ENCODE data around the gene UBE2K.

The UBE2K gene

DNA sequence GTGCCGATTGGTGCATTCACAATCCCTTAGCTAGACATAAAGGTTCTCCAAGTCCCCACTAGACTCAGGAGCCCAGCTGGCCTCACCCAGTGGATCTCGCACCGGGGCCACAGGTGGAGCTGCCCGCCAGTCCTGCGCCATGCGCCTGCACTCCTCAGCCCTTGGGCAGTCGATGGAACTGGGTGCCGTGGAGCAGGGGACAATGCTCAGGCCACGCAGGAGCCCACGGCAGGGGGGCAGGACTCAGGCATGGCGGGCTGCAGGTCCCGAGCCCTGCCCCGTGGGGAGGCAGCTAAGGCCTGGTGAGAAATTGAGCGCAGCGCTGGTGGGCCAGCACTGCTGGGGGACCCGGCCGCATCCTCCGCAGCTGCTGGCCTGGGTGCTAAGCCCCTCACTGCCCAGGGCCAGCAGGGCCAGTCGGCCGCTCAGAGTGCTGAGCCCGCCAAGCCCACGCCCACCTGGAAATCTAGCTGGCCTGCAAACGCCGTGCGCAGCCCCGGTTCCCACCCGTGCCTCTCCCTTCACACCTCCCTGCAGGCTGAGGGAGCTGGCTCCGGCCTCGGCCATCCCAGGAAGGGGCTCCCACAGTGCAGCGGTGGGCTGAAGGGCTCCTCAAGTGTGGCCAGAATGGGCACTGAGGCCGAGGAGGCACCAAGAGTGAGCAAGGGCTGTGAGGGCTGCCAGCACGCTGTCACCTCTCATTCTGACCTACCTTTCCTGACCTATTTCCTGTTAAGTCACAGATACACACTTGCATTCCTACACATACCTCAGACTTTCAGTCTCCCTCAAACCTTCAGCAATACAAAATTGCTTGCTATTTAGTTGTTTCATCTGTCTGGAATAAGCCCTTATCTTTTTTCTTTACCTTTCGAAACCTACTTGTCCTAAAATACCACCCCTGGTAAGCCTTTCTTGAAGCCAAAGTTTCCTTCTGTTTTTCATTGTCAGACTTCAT lies 20.7 kb downstream of the UBE2K start:
- CTCF ChIA-PET, result no interaction called here
- Histone ChIP-seq H3K36me3 (ENCODE audit: control insufficient read depth in 2 of 2, insufficient read depth in 1 of 2, low read length in 2 of 2) (peaks cover 0 to 20% of the 10 kb centered on the region in 2 experiments; a peak in 2 of 3 replicates), H3K27ac (ENCODE audit: extremely low read depth, low read depth, low read length) (no peak overlapping the region)

DNA sequence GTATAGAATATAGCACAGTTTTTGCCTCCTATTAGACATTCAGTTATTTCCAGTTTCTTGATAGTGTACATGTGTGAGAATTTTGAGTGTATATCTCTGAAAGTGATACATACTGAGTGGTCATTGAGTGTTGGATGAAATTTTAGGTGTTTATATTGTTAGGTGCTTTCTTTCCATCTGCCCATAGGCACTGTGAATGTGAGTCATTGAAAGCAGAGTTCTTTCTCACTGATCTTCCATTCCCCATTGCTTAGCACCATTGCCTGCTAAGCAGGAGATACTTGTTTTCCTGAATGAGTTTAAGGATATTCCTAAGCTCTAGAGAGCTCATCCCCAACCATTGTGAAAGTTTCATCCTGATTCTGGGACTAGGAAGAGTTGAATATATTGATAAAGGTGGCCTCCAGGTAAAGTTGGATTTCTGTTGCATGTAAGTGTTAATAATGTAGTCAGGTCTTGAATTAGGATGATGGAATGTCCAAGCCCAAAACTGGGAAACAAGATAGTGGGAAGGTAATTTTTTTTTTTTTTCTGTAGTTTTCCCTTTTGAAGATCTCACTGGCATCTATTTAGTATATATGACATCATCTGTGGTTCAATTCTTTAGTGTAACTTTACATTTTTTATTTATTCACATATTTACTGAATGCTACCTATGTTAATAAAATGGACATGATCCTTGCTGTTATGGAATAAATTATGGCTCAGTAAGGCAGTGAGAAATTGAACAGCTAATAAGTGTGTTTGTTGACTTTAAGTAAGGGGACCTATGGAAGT lies 22.1 kb downstream of the UBE2K start:
- Histone ChIP-seq H3K36me3 (ENCODE audit: control insufficient read depth in 2 of 2, insufficient read depth in 1 of 2, low read length in 2 of 2) (peaks cover 0 to 20% of the 10 kb centered on the region in 2 experiments; a peak in 2 of 3 replicates), H3K9me3 (ENCODE audit: control insufficient read depth, insufficient read depth, low read depth, low read length) (no peaks in the 10 kb centered on the region), H3K27ac (ENCODE audit: extremely low read depth, low read depth, low read length) (no peak overlapping the region), H3K4me3 (ENCODE audit: low read depth, low read length) (no peak overlapping the region), H3K4me1 (ENCODE audit: control insufficient read depth, insufficient read depth, low read length) (no peaks in the 10 kb centered on the region)
- CTCF ChIA-PET, result no interaction called here
- TF ChIP-seq, protein P1, sequence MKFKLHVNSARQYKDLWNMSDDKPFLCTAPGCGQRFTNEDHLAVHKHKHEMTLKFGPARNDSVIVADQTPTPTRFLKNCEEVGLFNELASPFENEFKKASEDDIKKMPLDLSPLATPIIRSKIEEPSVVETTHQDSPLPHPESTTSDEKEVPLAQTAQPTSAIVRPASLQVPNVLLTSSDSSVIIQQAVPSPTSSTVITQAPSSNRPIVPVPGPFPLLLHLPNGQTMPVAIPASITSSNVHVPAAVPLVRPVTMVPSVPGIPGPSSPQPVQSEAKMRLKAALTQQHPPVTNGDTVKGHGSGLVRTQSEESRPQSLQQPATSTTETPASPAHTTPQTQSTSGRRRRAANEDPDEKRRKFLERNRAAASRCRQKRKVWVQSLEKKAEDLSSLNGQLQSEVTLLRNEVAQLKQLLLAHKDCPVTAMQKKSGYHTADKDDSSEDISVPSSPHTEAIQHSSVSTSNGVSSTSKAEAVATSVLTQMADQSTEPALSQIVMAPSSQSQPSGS (tag by site-specific recombination; IDR thresholded peaks at IDR 0.05; ENCODE audit: low read depth), result peak; percentile 67; the same call in 1 of the 2 replicates
- TF ChIP-seq ZFP37 (tag by site-specific recombination; IDR thresholded peaks at IDR 0.05), result no peak
- TF ChIP-seq, protein P2, sequence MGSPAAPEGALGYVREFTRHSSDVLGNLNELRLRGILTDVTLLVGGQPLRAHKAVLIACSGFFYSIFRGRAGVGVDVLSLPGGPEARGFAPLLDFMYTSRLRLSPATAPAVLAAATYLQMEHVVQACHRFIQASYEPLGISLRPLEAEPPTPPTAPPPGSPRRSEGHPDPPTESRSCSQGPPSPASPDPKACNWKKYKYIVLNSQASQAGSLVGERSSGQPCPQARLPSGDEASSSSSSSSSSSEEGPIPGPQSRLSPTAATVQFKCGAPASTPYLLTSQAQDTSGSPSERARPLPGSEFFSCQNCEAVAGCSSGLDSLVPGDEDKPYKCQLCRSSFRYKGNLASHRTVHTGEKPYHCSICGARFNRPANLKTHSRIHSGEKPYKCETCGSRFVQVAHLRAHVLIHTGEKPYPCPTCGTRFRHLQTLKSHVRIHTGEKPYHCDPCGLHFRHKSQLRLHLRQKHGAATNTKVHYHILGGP (tag by site-specific recombination; IDR thresholded peaks at IDR 0.05), result no peak
- TF ChIP-seq, protein P3, sequence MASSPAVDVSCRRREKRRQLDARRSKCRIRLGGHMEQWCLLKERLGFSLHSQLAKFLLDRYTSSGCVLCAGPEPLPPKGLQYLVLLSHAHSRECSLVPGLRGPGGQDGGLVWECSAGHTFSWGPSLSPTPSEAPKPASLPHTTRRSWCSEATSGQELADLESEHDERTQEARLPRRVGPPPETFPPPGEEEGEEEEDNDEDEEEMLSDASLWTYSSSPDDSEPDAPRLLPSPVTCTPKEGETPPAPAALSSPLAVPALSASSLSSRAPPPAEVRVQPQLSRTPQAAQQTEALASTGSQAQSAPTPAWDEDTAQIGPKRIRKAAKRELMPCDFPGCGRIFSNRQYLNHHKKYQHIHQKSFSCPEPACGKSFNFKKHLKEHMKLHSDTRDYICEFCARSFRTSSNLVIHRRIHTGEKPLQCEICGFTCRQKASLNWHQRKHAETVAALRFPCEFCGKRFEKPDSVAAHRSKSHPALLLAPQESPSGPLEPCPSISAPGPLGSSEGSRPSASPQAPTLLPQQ (tag by site-specific recombination; IDR thresholded peaks at IDR 0.05), result no peak
- TF ChIP-seq OVOL3 (tag by site-specific recombination; IDR thresholded peaks at IDR 0.05), result no peak
- no peak for TF ChIP-seq ZNF549 (tag by site-specific recombination; IDR thresholded peaks at IDR 0.05)
- no peak for TF ChIP-seq GLI2 (tag by site-specific recombination; IDR thresholded peaks at IDR 0.05; ENCODE audit: borderline replicate concordance, low read depth)
- TF ChIP-seq PRDM1 (tag by site-specific recombination; IDR thresholded peaks at IDR 0.05), result 0 out of 2 replicates have a peak, but pooled peaks have one; percentile 9
- TF ChIP-seq BCL11B (tag by site-specific recombination; IDR thresholded peaks at IDR 0.05; ENCODE audit: low read depth), result no peak
- TF ChIP-seq ZNF274 (IDR thresholded peaks at IDR 0.05; ENCODE audit: low read length), result no peak
- TF ChIP-seq ZNF274 (tag by site-specific recombination; IDR thresholded peaks at IDR 0.05; ENCODE audit: borderline replicate concordance), result no peak
- POLR2A ChIA-PET, result no interaction called here

More for the DNA sequence above, 20.7 kb downstream of the UBE2K start:
- TF ChIP-seq ZNF202 (tag by site-specific recombination; IDR thresholded peaks at IDR 0.05; ENCODE audit: borderline replicate concordance) (peak; percentile 48; the same call in 1 of the 2 replicates), ZEB2 (tag by site-specific recombination; IDR thresholded peaks at IDR 0.05) (no peak), ZNF350 (tag by site-specific recombination; IDR thresholded peaks at IDR 0.05) (no peak), ZNF600 (tag by site-specific recombination; IDR thresholded peaks at IDR 0.05) (0 out of 2 replicates have a peak, but pooled peaks have one; percentile 31)
- TF ChIP-seq, protein P4, sequence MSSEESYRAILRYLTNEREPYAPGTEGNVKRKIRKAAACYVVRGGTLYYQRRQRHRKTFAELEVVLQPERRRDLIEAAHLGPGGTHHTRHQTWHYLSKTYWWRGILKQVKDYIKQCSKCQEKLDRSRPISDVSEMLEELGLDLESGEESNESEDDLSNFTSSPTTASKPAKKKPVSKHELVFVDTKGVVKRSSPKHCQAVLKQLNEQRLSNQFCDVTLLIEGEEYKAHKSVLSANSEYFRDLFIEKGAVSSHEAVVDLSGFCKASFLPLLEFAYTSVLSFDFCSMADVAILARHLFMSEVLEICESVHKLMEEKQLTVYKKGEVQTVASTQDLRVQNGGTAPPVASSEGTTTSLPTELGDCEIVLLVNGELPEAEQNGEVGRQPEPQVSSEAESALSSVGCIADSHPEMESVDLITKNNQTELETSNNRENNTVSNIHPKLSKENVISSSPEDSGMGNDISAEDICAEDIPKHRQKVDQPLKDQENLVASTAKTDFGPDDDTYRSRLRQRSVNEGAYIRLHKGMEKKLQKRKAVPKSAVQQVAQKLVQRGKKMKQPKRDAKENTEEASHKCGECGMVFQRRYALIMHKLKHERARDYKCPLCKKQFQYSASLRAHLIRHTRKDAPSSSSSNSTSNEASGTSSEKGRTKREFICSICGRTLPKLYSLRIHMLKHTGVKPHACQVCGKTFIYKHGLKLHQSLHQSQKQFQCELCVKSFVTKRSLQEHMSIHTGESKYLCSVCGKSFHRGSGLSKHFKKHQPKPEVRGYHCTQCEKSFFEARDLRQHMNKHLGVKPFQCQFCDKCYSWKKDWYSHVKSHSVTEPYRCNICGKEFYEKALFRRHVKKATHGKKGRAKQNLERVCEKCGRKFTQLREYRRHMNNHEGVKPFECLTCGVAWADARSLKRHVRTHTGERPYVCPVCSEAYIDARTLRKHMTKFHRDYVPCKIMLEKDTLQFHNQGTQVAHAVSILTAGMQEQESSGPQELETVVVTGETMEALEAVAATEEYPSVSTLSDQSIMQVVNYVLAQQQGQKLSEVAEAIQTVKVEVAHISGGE (tag by site-specific recombination; conservative IDR thresholded peaks at IDR 0.05; ENCODE audit: low read depth), result no peak
- TF ChIP-seq, protein P5, sequence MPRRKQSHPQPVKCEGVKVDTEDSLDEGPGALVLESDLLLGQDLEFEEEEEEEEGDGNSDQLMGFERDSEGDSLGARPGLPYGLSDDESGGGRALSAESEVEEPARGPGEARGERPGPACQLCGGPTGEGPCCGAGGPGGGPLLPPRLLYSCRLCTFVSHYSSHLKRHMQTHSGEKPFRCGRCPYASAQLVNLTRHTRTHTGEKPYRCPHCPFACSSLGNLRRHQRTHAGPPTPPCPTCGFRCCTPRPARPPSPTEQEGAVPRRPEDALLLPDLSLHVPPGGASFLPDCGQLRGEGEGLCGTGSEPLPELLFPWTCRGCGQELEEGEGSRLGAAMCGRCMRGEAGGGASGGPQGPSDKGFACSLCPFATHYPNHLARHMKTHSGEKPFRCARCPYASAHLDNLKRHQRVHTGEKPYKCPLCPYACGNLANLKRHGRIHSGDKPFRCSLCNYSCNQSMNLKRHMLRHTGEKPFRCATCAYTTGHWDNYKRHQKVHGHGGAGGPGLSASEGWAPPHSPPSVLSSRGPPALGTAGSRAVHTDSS (tag by site-specific recombination; IDR thresholded peaks at IDR 0.05), result no peak
- TF ChIP-seq, protein P6, sequence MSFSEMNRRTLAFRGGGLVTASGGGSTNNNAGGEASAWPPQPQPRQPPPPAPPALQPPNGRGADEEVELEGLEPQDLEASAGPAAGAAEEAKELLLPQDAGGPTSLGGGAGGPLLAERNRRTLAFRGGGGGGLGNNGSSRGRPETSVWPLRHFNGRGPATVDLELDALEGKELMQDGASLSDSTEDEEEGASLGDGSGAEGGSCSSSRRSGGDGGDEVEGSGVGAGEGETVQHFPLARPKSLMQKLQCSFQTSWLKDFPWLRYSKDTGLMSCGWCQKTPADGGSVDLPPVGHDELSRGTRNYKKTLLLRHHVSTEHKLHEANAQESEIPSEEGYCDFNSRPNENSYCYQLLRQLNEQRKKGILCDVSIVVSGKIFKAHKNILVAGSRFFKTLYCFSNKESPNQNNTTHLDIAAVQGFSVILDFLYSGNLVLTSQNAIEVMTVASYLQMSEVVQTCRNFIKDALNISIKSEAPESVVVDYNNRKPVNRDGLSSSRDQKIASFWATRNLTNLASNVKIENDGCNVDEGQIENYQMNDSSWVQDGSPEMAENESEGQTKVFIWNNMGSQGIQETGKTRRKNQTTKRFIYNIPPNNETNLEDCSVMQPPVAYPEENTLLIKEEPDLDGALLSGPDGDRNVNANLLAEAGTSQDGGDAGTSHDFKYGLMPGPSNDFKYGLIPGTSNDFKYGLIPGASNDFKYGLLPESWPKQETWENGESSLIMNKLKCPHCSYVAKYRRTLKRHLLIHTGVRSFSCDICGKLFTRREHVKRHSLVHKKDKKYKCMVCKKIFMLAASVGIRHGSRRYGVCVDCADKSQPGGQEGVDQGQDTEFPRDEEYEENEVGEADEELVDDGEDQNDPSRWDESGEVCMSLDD (tag by site-specific recombination; IDR thresholded peaks at IDR 0.05), result no peak
- no peak overlapping the region for H3K4me3 ChIP-seq (ENCODE audit: low read depth, low read length)
- H3K9me3 ChIP-seq (ENCODE audit: control insufficient read depth, insufficient read depth, low read depth, low read length), result no peaks in the 10 kb centered on the region
- POLR2A ChIA-PET, result no interaction called here
- H3K4me1 ChIP-seq (ENCODE audit: control insufficient read depth, insufficient read depth, low read length), result no peaks in the 10 kb centered on the region

Measured in HEK293 (cell line).